SK-N-MC (cell line): ENCODE measurements around the gene CCDC81.

Experiments used
- DNase-seq: peaks from one replicate; pipeline ENCODE4 v3.0.0-alpha.2; 2011; ENCODE audit warnings: low read depth, low spot score
- H3K27ac ChIP-seq: fragments of 200-600 bp; sonication (generic); 2 replicates; pipeline ENCODE4 v1.5.1; 2016; ENCODE audit warnings: mixed run types
- H3K36me3 ChIP-seq: fragments of 200-600 bp; sonication (generic); 2 replicates; pipeline ENCODE4 v1.6.1; 2017; ENCODE audit warnings: antibody characterized with exemption, low read length, mixed read lengths; ENCODE audit not compliant: insufficient read depth
- H3K4me3 ChIP-seq: fragments of 200-600 bp; sonication (generic); 2 replicates; pipeline ENCODE4 v1.5.1; 2016
- H3K9ac ChIP-seq: fragments of 200-600 bp; sonication (generic); 2 replicates; pipeline ENCODE4 v1.8.0; 2017; ENCODE audit warnings: mixed run types, mixed read lengths; ENCODE audit not compliant: insufficient read length
- H3K9me3 ChIP-seq: fragments of 200-600 bp; sonication (generic); 2 replicates; pipeline ENCODE4 v1.6.1; 2017; ENCODE audit warnings: low read depth, mild to moderate bottlenecking, antibody characterized with exemption, low read length, moderate library complexity, mixed read lengths
- EZH2 ChIP-seq: fragments of 200-600 bp; sonication (generic); IDR thresholded peaks from one replicate; pipeline ENCODE4 v1.6.1; 2017; ENCODE audit warnings: antibody characterized with exemption
- FOXP2 ChIP-seq: optimal IDR thresholded peaks from 2 replicates; pipeline ENCODE3; 2011; ENCODE audit warnings: mild to moderate bottlenecking, moderate library complexity; ENCODE audit not compliant: insufficient read depth; ENCODE audit errors: extremely low read length, control extremely low read depth
- POLR2AphosphoS5 ChIP-seq: IDR thresholded peaks from 2 replicates; pipeline ENCODE4 v1.6.1; 2012; ENCODE audit warnings: mild to moderate bottlenecking, low read depth, low read length, borderline replicate concordance

CCDC81 gene

DNA sequence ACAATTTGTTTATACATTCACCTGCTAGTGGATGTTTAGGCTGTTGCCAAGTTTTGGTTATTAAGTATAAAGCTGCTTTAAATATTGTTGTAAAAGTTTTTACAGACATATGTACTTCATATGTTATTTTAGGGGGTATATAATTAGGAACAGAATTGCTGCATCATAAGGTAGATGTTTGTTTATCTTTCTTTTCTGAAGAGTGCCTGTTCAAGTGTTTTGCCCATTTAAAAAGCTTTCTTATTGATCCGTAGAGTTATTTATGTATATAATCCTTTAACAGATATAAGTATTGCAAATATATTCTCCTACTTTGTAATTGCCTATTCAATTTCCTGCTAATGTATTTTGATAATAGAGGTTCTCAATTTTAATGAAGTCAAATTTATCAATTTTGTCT lies 11.3 kb upstream of the CCDC81 start:
- TF ChIP-seq FOXP2 (no peak), POLR2AphosphoS5 (no peak), EZH2 (no peak)
- no peak for DNase-seq

GRCh38 chr11:86365546-86365945 lies 9.1 kb upstream of the CCDC81 start:
- H3K36me3 ChIP-seq = no peaks in the 10 kb centered on the region
- H3K4me3 ChIP-seq = no peak overlapping the region
- no peak overlapping the region for H3K27ac ChIP-seq
- no peak for DNase-seq
- no peak for TF ChIP-seq FOXP2
- no peak for TF ChIP-seq POLR2AphosphoS5
- no peak for TF ChIP-seq EZH2
- H3K9me3 ChIP-seq = no peaks in the 10 kb centered on the region
- H3K9ac ChIP-seq = no peak overlapping the region

More for the DNA sequence above, 11.3 kb upstream of the CCDC81 start:
- H3K4me3 ChIP-seq = no peak overlapping the region
- H3K27ac ChIP-seq = no peak overlapping the region
- H3K9me3 ChIP-seq = no peaks in the 10 kb centered on the region
- H3K36me3 ChIP-seq = no peaks in the 10 kb centered on the region
- no peak overlapping the region for H3K9ac ChIP-seq

- no peaks in the 10 kb centered on the region for H3K9me3 ChIP-seq
Observed at GRCh38 chr11:86369668-86370067, 5.0 kb upstream of the CCDC81 start.

GRCh38 chr11:86370171-86370570 lies 4.5 kb upstream of the CCDC81 start:
- Histone ChIP-seq H3K9me3 (no peaks in the 10 kb centered on the region), H3K4me3 (no peak overlapping the region), H3K9ac (no peak overlapping the region), H3K27ac (no peak overlapping the region), H3K36me3 (no peaks in the 10 kb centered on the region)
- no peak for DNase-seq
- no peak for TF ChIP-seq POLR2AphosphoS5
- no peak for TF ChIP-seq FOXP2
- TF ChIP-seq EZH2 = no peak

More at GRCh38 chr11:86369668-86370067, 5.0 kb upstream of the CCDC81 start:
- TF ChIP-seq POLR2AphosphoS5 (no peak), FOXP2 (no peak), EZH2 (no peak)
- Histone ChIP-seq H3K36me3 (no peaks in the 10 kb centered on the region), H3K9ac (no peak overlapping the region), H3K4me3 (no peak overlapping the region), H3K27ac (no peak overlapping the region)
- no peak for DNase-seq

GRCh38 chr11:86370922-86371594 lies 3.6 kb upstream of the CCDC81 start:
- H3K36me3 ChIP-seq = no peaks in the 10 kb centered on the region
- TF ChIP-seq FOXP2 (no peak), POLR2AphosphoS5 (no peak), EZH2 (no peak)
- no peak overlapping the region for H3K4me3 ChIP-seq
- H3K9ac ChIP-seq = no peak overlapping the region
- DNase-seq = no peak
- H3K27ac ChIP-seq = no peak overlapping the region
- H3K9me3 ChIP-seq = no peaks in the 10 kb centered on the region

DNA sequence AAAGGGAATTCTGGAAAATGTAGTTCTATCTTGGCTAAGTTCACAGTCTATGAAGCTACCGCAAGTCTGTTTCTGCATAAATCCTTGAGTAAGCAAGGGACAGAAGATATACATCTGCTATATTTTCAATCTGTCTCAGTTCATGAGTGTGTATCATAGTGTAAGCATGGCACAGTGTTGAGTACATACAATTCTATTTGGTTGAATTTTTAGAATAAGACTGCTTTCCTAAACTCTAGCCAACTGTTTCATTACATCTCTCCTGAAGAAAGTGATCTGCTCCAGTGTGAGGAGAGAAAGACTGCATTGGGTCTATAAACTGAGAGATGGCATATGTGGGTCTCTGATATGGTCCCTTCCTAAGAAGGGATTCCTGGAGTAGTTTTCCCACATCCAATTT lies 2.6 kb upstream of the CCDC81 start:
- H3K36me3 ChIP-seq = no peaks in the 10 kb centered on the region
- no peak for DNase-seq
- TF ChIP-seq FOXP2 (no peak), POLR2AphosphoS5 (no peak), EZH2 (no peak)

DNA sequence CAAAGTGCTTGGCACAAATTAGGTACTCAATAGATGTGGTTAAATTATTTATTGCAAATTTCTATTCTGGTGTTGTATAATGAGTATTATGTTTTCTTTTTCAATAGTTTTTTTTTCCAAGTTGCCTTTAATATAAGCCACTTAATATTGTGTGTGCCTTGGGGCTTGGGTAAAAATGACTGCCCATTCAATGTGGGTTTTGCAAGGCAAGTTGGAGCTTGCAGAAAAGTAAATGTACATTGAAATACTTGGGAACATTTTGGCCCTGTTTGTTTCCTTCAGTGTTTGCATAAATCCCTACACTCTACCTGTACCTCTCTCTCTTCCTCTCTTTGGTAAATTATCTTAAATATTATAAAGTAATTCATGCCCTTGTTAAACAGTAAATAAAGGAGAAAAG lies 2.1 kb upstream of the CCDC81 start:
- TF ChIP-seq POLR2AphosphoS5 (no peak), FOXP2 (no peak), EZH2 (no peak)
- no peak overlapping the region for H3K9ac ChIP-seq
- H3K9me3 ChIP-seq = no peaks in the 10 kb centered on the region
- no peak overlapping the region for H3K27ac ChIP-seq
- H3K4me3 ChIP-seq = no peak overlapping the region
- no peaks in the 10 kb centered on the region for H3K36me3 ChIP-seq
- DNase-seq = no peak

More for the DNA sequence above, 2.6 kb upstream of the CCDC81 start:
- no peak overlapping the region for H3K9ac ChIP-seq
- no peaks in the 10 kb centered on the region for H3K9me3 ChIP-seq
- H3K27ac ChIP-seq = no peak overlapping the region
- H3K4me3 ChIP-seq = no peak overlapping the region

DNA sequence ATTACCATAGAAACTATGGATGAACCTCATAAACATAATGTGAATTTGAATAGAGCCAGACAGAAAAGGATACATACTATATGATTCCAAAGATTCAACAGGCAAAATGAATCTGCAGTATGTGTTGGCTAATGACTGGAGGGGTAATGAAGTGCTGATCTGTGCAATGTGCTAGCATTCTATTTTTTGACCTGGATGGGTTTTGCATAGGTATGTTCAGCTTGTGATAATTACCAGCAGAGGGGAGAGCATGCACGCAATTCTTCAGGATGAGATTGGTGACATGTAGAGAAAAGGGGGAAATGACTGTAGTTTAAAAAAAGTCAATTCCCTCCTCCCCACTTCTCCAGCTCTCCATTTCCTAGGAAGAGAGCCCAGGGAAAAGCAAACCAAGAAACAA lies 618 bp upstream of the CCDC81 start:
- no peak overlapping the region for H3K27ac ChIP-seq
- no peak overlapping the region for H3K9ac ChIP-seq
- DNase-seq = no peak
- TF ChIP-seq FOXP2 = no peak
- no peak for TF ChIP-seq EZH2
- TF ChIP-seq POLR2AphosphoS5 = no peak
- H3K4me3 ChIP-seq = no peak overlapping the region
- H3K36me3 ChIP-seq = no peaks in the 10 kb centered on the region
- H3K9me3 ChIP-seq = no peaks in the 10 kb centered on the region

DNA sequence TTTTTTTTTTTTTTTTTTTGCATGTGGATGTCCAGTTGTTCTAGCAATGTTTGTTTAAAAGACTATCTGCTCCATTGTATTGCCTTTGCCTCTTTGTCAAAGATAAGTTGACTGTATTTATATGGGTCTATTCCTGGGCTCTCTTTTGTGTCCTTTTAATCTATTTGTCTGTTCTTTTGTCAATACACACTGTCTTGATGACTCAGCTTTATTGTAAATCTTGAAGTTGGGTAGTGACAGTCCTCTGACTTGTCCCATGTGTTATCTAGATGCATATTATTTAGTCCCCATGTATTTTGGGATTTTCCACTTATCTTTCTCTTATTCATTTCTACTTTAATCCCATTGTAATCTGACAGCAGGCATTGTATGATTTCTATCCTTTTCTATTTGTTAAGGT lies 3.3 kb downstream of the CCDC81 start:
- Histone ChIP-seq H3K9me3 (no peaks in the 10 kb centered on the region), H3K4me3 (no peak overlapping the region), H3K9ac (no peak overlapping the region), H3K36me3 (no peaks in the 10 kb centered on the region), H3K27ac (no peak overlapping the region)
- TF ChIP-seq POLR2AphosphoS5 (no peak), FOXP2 (no peak), EZH2 (no peak)
- DNase-seq = no peak
